H1 (cell line): ENCODE results near the gene EZH1.

Experiments
- EP300 ChIP-seq, 2 experiments: IDR thresholded peaks; 1 replicate in 1 of 2; 2 replicates in 1 of 2; pipeline ENCODE4 v1.6.1; 2011 to 2012; ENCODE audit warnings: low read depth in 2 of 2, low read length in 2 of 2, mild to moderate bottlenecking in 2 of 2, borderline replicate concordance in 1 of 2, inconsistent platforms in 1 of 2, moderate library complexity in 1 of 2
- EZH2 ChIP-seq: fragments of 200-600 bp; sonication (generic); IDR thresholded peaks from 2 replicates; pipeline ENCODE4 v1.7.1; 2012; ENCODE audit warnings: low read depth, mild to moderate bottlenecking, moderate library complexity, low read length, inconsistent platforms; ENCODE audit not compliant: severe bottlenecking
- GTF2F1 ChIP-seq: IDR thresholded peaks from 2 replicates; pipeline ENCODE4 v1.6.1; 2012; ENCODE audit warnings: low read depth, low read length, improper control_type of control experiment, borderline replicate concordance
- HDAC2 ChIP-seq, 2 experiments: fragments of 300-600 bp in 1 of 2; sonication (generic) in 1 of 2; IDR thresholded peaks; 2 replicates each; pipeline ENCODE4 v1.6.1; 2011 to 2012; ENCODE audit warnings: low read depth in 2 of 2, low read length in 2 of 2, mild to moderate bottlenecking in 2 of 2, moderate library complexity in 2 of 2, borderline replicate concordance in 1 of 2, inconsistent platforms in 1 of 2
- POLR2A ChIP-seq, 2 experiments: IDR thresholded peaks; 1 replicate in 1 of 2; 2 replicates in 1 of 2; pipeline ENCODE4 v1.6.1; 2011; ENCODE audit warnings: low read depth in 2 of 2, low read length in 2 of 2, mild to moderate bottlenecking in 2 of 2; ENCODE audit errors: control extremely low read depth in 1 of 2
- POLR2AphosphoS5 ChIP-seq: IDR thresholded peaks from 2 replicates; pipeline ENCODE4 v1.6.1; 2011; ENCODE audit warnings: low read depth, low read length
- RFX5 ChIP-seq: IDR thresholded peaks from 2 replicates; pipeline ENCODE4 v1.6.1; 2011; ENCODE audit warnings: low read depth, low read length, improper control_type of control experiment, borderline replicate concordance
- SP2 ChIP-seq: IDR thresholded peaks from 2 replicates; pipeline ENCODE4 v1.6.1; 2012; ENCODE audit warnings: mild to moderate bottlenecking, low read length, inconsistent platforms
- TAF1 ChIP-seq: IDR thresholded peaks from 2 replicates; pipeline ENCODE4 v1.6.1; 2011; ENCODE audit warnings: mild to moderate bottlenecking, low read depth, low read length
- TBP ChIP-seq: IDR thresholded peaks from 2 replicates; pipeline ENCODE4 v1.6.1; 2011; ENCODE audit warnings: low read depth, low read length, improper control_type of control experiment
- TF ChIP-seq, protein P1 (sequence below), 3 experiments: IDR thresholded peaks; 1 replicate in 2 of 3; 2 replicates in 1 of 3; pipeline versions ENCODE4 v1.5.1 to v1.6.1; 2011; ENCODE audit warnings: low read length in 3 of 3, mild to moderate bottlenecking in 3 of 3, inconsistent platforms in 2 of 3, low read depth in 1 of 3, moderate library complexity in 1 of 3; ENCODE audit not compliant: insufficient read depth in 1 of 3; ENCODE audit errors: control extremely low read depth in 1 of 3
- TF ChIP-seq, protein P2 (sequence below): IDR thresholded peaks from 2 replicates; pipeline ENCODE4 v1.6.1; 2012; ENCODE audit warnings: inconsistent platforms
- TF ChIP-seq, protein P3 (sequence below): IDR thresholded peaks from 2 replicates; pipeline ENCODE4 v1.6.1; 2011; ENCODE audit warnings: low read length, improper control_type of control experiment

DNA sequence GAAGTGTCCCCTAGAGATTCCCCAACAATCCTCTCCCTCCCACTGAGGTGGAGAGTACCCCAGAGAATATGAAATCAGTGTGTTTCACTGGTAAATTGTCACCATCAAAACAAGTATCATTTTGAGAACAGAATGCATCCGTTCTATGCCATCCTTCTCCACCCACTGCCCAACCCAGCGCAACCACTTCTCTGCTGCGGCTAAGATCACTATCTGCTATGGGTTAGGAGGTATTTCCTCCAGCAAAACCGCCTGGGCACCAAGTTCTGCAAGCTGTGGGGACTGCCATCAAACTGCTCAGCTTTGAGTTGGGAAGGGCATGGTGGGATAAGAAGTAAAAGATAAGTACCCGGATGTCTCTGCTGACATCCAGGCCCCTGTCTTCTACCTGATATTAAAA is 38.1 kb downstream of the EZH1 start:
- TF ChIP-seq POLR2AphosphoS5 = no peak
- TF ChIP-seq, protein P1, sequence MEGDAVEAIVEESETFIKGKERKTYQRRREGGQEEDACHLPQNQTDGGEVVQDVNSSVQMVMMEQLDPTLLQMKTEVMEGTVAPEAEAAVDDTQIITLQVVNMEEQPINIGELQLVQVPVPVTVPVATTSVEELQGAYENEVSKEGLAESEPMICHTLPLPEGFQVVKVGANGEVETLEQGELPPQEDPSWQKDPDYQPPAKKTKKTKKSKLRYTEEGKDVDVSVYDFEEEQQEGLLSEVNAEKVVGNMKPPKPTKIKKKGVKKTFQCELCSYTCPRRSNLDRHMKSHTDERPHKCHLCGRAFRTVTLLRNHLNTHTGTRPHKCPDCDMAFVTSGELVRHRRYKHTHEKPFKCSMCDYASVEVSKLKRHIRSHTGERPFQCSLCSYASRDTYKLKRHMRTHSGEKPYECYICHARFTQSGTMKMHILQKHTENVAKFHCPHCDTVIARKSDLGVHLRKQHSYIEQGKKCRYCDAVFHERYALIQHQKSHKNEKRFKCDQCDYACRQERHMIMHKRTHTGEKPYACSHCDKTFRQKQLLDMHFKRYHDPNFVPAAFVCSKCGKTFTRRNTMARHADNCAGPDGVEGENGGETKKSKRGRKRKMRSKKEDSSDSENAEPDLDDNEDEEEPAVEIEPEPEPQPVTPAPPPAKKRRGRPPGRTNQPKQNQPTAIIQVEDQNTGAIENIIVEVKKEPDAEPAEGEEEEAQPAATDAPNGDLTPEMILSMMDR (IDR thresholded peaks at IDR 0.05; ENCODE audit: control extremely low read depth in 1 of 3, insufficient read depth in 1 of 3, low read depth in 1 of 3, low read length in 3 of 3) = no peak
- no peak for TF ChIP-seq TAF1
- TF ChIP-seq POLR2A (IDR thresholded peaks at IDR 0.05; ENCODE audit: control extremely low read depth in 1 of 2, low read depth in 2 of 2, low read length in 2 of 2) = no peak
- no peak for TF ChIP-seq EZH2
- TF ChIP-seq EP300 (IDR thresholded peaks at IDR 0.05; ENCODE audit: borderline replicate concordance in 1 of 2, low read depth in 2 of 2, low read length in 2 of 2) = no peak
- no peak for TF ChIP-seq SP2
- TF ChIP-seq, protein P2, sequence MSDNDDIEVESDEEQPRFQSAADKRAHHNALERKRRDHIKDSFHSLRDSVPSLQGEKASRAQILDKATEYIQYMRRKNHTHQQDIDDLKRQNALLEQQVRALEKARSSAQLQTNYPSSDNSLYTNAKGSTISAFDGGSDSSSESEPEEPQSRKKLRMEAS = no peak
- TF ChIP-seq TBP = no peak
- TF ChIP-seq RFX5 = no peak
- TF ChIP-seq, protein P3, sequence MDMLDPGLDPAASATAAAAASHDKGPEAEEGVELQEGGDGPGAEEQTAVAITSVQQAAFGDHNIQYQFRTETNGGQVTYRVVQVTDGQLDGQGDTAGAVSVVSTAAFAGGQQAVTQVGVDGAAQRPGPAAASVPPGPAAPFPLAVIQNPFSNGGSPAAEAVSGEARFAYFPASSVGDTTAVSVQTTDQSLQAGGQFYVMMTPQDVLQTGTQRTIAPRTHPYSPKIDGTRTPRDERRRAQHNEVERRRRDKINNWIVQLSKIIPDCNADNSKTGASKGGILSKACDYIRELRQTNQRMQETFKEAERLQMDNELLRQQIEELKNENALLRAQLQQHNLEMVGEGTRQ = no peak
- TF ChIP-seq HDAC2 (IDR thresholded peaks at IDR 0.05; ENCODE audit: borderline replicate concordance in 1 of 2, low read depth in 2 of 2, low read length in 2 of 2) = no peak
- TF ChIP-seq GTF2F1 = no peak
